Activated T-cell treated with anti-CD3 and anti-CD28 coated beads, Interleukin-2, amount 50 U/mL, for 48 hours (primary cell): ENCODE data around the gene UBE3C.
"Not testable (repeated sequence)": the region's sequence is repeated elsewhere in the genome, so short reads cannot be mapped to it uniquely, and the experiment has no call there.

Experiments used
- DNase-seq, 2 experiments: peaks; one replicate each; pipeline ENCODE4 v3.0.0-alpha.2; 2020

The UBE3C gene

GRCh38 chr7:157241631-157242030, 102.9 kb downstream of the UBE3C start:
- DNase-seq, result no peak

GRCh38 chr7:157244516-157245294, 106.0 kb downstream of the UBE3C start:
- DNase-seq, result no peak

GRCh38 chr7:157246052-157246451, 107.3 kb downstream of the UBE3C start:
- no peak for DNase-seq

DNA sequence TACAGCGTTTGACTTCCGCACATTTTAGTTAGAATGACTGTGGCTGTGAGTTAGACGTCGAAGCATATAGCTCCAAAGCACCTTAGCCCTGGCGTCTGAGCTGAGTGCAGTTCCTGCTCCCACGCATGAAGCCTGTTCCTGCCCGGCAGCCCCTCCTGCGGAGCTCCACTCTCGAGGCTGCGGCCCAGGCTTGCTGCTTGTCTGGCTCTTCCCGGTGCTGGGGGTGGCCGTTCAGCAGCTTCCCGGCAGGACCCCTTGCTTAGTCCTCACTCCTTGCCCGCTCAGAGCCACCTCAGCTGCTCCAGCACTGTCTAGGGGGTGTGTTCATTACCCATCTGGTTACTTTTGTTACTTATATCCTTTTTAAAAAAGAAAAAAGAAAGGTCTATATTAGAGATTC, 109.9 kb downstream of the UBE3C start:
- DNase-seq, result no peak

- DNase-seq, result peak; percentile 62 to 64
Measured at GRCh38 chr7:157250605-157251228, 112.0 kb downstream of the UBE3C start.

DNA sequence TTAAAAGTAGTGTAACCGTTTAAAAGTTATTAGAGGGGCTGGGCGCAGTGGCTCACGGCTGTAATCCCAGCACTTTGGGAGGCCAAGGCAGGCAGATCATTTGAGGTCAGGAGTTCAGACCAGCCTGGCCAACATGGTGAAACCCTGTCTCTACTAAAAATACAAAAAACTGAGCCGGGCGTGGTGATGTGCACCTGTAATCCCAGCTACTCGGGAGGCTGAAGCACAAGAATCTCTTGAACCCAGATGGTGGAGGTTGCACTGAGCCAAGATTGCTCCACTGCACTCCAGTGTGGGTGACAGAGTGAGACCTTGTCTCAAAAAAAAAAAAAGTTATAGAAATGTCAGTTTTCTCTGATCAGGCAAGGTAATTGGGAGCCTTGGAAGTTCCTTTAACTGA, 113.1 kb downstream of the UBE3C start:
- DNase-seq, result not testable (repeated sequence)

DNA sequence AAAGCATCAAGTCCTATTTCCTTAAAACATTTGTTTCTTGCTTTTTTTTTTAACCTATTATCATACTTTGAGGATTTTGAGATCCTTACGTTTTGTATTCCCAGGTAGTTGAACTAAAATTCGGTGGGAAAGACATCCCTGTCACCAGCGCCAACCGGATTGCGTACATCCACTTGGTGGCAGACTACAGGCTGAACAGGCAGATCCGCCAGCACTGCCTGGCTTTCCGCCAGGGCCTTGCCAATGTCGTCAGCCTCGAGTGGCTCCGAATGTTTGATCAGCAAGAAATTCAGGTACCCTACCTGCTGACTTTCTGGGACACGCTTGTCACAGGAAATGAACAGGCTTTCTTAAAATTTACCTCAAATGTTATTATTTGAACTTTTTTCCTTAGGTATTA, 115.1 kb downstream of the UBE3C start:
- DNase-seq, result no peak

GRCh38 chr7:157254781-157255180, 116.1 kb downstream of the UBE3C start:
- DNase-seq, result not testable (repeated sequence)

GRCh38 chr7:157255201-157255606, 116.5 kb downstream of the UBE3C start:
- DNase-seq, result no peak

DNA sequence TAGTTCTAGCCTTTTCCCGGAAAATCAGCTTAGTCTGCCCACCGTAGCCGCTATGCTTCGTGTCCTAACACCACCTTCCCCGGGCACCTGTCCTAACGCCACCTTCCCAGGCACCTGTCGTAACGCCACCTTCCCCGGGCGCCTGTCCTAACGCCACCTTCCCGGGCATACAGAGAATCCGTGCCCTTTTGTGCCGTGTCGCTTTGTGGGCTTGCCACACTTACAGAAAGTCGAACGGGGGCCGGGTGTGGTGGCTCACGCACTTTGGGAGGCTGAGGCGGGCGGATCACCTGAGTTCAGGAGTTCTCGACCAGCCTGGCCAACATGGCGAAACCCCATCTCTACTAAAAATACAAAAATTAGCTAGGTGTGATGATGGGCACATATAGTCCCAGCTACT, 124.4 kb downstream of the UBE3C start:
- DNase-seq, result peak in 1 of 2 experiments; percentile 4

DNA sequence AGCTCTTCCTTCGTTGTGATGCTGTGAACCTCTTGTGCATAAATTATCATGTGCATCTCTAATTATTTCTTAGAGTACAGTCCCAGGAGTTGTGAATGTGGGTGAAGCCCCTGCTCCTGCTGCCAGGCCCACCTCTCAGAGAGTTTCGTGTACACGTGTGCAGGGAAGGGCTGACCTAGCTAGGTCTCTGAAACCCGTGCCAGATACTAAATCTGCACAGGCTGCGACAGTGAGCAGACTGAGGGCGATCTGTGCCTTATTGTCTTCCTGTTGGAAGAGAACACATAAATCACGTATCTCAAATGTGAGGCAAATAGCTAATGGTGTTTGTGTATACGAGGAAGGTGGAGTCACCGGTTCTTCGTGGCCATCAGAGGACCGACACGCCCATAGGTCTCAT, 126.3 kb downstream of the UBE3C start:
- DNase-seq, result no peak

GRCh38 chr7:157266272-157266671, 127.5 kb downstream of the UBE3C start:
- no peak for DNase-seq

GRCh38 chr7:157267516-157267915, 128.8 kb downstream of the UBE3C start:
- DNase-seq, result no peak

GRCh38 chr7:157267956-157268355, 129.2 kb downstream of the UBE3C start:
- no peak for DNase-seq

- no peak for DNase-seq
Measured at GRCh38 chr7:157268540-157268939, 129.8 kb downstream of the UBE3C start.

GRCh38 chr7:157269341-157270059, 130.8 kb downstream of the UBE3C start:
- no peak for DNase-seq

DNA sequence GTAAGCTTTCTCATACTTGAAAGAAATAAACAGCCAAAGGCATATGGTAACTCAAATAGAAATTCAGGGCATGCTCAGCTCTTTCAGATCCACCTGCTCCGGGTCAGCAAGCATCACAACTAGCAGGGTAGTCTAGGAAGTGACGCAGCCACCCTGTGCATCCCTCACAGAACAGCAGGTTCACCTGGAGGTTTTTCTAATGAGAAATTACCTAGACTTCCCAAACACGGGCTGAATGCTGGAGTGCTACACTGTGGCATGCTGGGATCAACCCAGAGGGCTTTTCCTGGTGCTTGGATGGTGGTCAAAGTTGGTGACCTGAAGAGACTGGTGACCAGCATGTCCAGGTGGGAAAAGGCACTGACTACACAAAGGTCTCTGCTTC, 131.3 kb downstream of the UBE3C start:
- DNase-seq, result no peak

DNA sequence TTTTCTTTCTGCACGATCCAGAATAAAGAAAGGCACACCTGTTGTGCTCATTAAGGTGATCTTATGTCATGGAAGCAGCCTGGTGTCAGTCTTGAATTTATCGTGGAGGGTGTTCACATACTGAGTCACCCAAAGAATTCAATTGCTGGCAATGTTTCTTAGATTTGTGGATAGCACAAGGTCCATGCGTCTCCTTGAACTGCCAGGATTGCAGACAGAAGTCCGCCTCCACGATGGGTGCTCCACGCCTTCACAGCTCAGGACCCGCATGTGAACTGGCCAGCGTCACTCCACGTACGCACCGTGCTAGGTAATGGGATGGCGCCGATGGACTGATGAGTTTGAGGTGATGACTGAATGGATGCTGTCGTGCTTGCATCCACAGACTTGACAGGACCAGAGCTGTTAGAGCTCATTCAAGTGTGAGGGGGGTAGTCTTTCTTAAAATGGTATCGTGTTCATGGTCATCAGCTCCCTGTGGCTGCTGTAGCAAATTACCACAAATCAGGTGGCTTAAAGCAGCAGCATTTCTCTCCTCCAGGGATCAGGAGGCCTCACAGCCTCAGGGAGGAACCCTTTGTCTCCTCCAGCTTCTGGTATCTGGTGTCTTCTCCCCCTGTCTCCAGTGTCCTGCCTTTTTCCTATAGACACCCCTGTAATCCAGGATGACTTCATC, 132.7 kb downstream of the UBE3C start:
- DNase-seq, result no peak

- no peak for DNase-seq
Measured at GRCh38 chr7:157271991-157272324, 133.2 kb downstream of the UBE3C start.

- DNase-seq, result no peak
Measured at GRCh38 chr7:157272351-157273207, 133.9 kb downstream of the UBE3C start.

- DNase-seq, result peak; percentile 79 to 83
Measured at GRCh38 chr7:157273208-157274093, 134.7 kb downstream of the UBE3C start.
